Measurements from ENCODE around the gene SLC35A2.
"Not testable (repeated sequence)": the region's sequence is repeated elsewhere in the genome, so short reads cannot be mapped to it uniquely, and the experiment has no call there.

The SLC35A2 gene

DNA sequence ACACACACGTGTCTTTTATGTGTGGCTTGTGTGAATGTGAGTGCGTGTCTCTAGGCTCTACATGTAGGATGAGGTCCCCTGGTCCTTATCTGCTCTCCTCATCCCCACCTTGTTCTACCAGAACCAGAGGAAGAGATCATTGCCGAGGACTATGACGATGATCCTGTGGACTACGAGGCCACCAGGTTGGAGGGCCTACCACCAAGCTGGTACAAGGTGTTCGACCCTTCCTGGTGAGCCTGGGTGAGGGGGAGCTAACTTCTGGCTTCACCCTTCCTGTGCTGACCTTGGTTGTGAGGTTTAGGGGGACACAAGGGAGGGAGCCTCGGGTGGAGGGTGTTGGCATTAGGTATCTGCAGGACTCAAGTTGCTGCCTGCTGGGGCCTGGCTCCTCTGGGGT, 10.4 kb downstream of the SLC35A2 start:
- no peak for ATAC-seq (ENCODE audit: low read depth)
- H3K9me3 Mint-ChIP-seq = no peaks in the 10 kb centered on the region
- peaks cover 5% of the 10 kb centered on the region for H3K36me3 Mint-ChIP-seq
- no peaks in the 10 kb centered on the region for H3K27me3 Mint-ChIP-seq
- DNase-seq (ENCODE audit: low spot score in 2 of 2) = no peak
- no peak overlapping the region for H3K27ac Mint-ChIP-seq
- H3K4me3 Mint-ChIP-seq = no peak overlapping the region
- H3K4me1 Mint-ChIP-seq = peaks cover 9% of the 10 kb centered on the region

DNA sequence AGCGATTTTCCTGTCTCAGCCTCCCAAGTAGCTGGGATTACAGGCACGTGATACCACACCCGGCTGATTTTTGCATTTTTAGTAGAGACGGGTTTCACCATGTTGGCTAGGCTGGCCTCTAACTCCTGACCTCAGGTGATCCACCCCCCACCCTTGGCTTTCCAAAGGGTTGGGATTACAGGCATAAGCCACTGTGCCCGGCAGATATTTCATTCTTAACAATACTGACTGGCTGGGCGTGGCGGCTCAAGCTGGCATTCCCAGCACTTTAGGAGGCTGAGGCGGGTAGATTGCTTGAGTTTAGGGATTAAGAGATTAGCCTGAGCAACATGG, 12.4 kb downstream of the SLC35A2 start:
- Mint-ChIP-seq H3K27me3 (no peaks in the 10 kb centered on the region), H3K4me1 (peaks cover 12% of the 10 kb centered on the region), H3K4me3 (peak overlapping the region; percentile 51), H3K9me3 (no peaks in the 10 kb centered on the region), H3K27ac (no peak overlapping the region), H3K36me3 (peaks cover 6% of the 10 kb centered on the region)
- DNase-seq (ENCODE audit: low spot score in 2 of 2) (no peak), ATAC-seq (ENCODE audit: low read depth) (no peak)

DNA sequence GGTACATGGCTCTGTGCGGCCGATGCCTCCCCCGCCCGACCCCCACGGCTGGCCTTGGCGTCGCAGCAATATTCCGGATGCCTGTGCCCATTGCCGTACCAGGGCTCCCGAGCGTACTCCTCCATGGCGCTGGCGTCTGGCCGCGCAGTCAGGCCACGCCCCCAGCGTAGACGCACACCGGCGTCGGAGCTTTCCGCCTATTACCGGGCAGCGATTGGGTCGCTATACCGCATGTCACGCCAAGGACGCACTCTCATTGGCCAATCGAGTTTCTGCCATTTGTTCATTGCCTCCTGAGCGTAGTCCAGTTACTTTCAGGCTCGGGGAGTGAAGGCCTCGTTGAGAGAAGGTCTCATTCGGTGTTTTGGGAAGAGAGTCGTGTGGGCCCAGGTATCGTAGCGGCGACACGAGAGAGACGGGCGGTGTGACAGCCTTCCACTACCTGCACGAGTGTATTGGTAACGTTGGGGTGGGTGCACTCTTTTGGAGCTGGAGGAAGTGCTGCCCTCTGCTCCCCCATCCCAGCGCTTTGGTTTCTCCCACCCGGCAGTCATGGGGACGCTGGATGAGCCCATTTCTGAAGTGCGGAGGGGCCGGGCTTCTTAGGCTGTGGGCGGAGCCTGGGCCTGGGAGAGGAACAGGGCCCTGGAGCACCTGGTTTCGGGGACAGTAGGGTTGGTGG, 13.7 kb downstream of the SLC35A2 start, which contains the start of the genes PQBP1 and TIMM17B:
Gene PQBP1 (plus strand): TSS at position 306 of the 682 bp plus-strand sequence. CDS start 580 bp downstream, outside the sequence.
Gene TIMM17B (minus strand): TSS at position 144 of the 682 bp plus-strand sequence. CDS start 19 bp downstream, at position 125.
- H3K27ac Mint-ChIP-seq = peak within 1 kb of the TSS; percentile 93
- DNase-seq (ENCODE audit: low spot score in 2 of 2) (peak; percentile 75 to 84), ATAC-seq (ENCODE audit: low read depth) (peak; percentile 83)
- H3K27me3 Mint-ChIP-seq = no peaks in the 10 kb centered on the region
- H3K4me3 Mint-ChIP-seq = peak within 1 kb of the TSS; percentile 94
- H3K4me1 Mint-ChIP-seq = peaks cover 12% of the 10 kb centered on the region
- H3K9me3 Mint-ChIP-seq = no peaks in the 10 kb centered on the region
- H3K36me3 Mint-ChIP-seq = peaks cover 10% of the 10 kb centered on the region

DNA sequence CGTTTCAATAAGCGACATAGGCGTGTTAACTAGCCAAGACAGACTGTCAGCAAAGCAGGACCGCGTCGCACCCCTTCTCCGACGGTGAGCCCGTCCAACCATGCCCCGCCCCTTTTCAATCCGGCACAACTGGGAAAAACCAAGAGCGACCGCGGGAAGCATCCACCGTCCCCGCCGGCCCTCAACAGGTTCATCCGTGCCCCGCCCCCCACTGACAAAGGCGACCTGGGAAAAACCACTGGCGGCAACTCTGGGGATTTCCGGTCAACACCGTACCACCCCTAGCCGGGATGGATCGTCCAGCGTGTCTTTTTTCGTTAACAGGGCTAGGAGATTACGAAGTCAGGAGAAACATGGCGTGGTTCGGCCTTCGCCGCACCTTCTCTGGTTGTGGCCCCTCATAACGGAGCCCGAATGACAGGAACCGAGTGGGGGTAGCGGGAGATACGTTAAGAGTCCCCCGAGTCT, 14.3 kb downstream of the SLC35A2 start:
- Mint-ChIP-seq H3K4me3 (peak overlapping the region; percentile 94), H3K27me3 (no peaks in the 10 kb centered on the region), H3K27ac (peak overlapping the region; percentile 93), H3K9me3 (no peaks in the 10 kb centered on the region), H3K4me1 (peaks cover 12% of the 10 kb centered on the region), H3K36me3 (peaks cover 9% of the 10 kb centered on the region)
- ATAC-seq (ENCODE audit: low read depth) (peak; percentile 12), DNase-seq (ENCODE audit: low spot score in 2 of 2) (no peak)

DNA sequence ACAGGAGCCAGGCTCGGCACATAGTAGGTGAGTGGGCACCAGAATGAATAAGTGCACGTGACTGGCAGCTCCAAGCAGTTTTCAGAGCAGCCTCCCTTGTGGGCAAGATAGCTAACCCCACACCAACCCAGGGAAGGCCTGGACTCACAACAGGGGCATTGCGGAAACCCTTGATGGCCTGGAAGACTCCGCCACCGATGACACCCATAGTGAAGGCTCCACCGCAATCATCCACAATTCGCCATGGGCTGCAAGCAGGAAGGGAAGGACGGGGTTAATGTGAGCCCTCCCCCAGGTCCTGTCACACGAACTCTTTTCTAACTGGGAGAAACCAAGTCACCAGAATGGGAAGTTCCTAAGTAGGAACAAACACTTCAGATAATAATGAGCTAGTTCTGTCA, 14.8 kb downstream of the SLC35A2 start:
- H3K4me3 Mint-ChIP-seq = peak overlapping the region; percentile 94
- ATAC-seq (ENCODE audit: low read depth) = no peak
- H3K27me3 Mint-ChIP-seq = no peaks in the 10 kb centered on the region
- DNase-seq (ENCODE audit: low spot score in 2 of 2) = no peak
- H3K36me3 Mint-ChIP-seq = peaks cover 5% of the 10 kb centered on the region
- peak overlapping the region; percentile 93 for H3K27ac Mint-ChIP-seq
- H3K4me1 Mint-ChIP-seq = peaks cover 13% of the 10 kb centered on the region
- H3K9me3 Mint-ChIP-seq = no peaks in the 10 kb centered on the region

DNA sequence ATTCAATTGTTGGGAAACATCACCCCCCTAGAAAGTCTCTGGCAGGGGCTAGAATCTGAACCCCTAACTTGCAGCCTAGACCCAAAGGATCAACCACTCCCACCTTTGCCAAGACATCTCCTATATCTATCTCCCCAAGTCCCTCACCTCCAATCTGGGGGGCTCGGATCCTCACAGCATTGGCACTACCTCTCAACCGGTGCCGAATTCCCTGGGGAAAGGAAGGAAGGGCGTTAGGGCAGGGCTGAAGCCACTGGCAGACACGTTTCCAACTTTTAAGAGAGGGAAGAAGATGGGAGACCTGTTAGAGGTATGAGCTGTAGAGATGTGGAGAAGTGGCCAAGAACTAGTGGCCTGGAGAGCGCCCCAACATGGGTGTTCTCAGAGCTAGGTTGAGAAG, 16.6 kb downstream of the SLC35A2 start:
- Mint-ChIP-seq H3K36me3 (peaks cover 5% of the 10 kb centered on the region), H3K9me3 (no peaks in the 10 kb centered on the region), H3K4me3 (no peak overlapping the region), H3K27me3 (peaks cover 1% of the 10 kb centered on the region), H3K4me1 (peaks cover 22% of the 10 kb centered on the region), H3K27ac (peak overlapping the region; percentile 84)
- DNase-seq (ENCODE audit: low spot score in 2 of 2) = no peak
- no peak for ATAC-seq (ENCODE audit: low read depth)

DNA sequence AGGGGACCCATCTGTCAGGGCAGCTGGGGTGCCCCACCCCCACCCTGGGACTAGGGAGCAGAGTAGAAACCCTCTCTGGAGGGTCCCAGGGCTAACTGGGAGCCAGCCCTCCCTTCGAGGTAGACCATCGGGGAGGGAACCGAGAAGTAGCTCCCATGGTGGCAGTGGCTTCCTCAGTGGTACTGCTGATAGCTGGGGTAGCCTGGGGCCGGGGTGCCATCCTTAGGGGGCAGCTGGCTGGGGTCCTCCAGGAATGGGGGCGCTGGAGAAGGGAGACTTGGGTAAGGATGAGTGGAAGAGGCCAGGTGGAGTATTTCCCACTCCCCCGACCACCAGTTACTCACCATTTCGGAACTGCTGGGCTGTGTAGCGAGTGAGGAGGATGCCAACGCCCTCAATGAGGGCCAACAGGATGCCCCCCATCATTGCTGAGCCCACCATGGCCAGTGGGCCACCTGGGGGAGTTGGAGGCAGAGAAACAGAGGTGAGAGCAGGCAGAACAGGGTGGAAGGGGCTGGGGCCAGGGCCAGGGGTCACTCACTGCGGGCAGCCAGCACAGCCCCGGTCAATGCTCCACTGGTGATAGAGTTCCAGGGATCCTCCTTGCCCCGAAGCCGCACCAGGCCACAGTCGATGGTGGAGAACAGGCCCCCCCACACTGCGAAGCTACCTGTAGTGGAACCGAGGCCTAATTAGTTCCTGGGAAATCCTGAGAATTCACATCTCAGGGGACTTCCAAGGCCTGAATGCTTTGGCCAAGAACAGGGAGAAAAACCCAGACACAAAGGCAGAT, 17.7 kb downstream of the SLC35A2 start:
- Mint-ChIP-seq H3K4me3 (no peak overlapping the region), H3K9me3 (no peaks in the 10 kb centered on the region), H3K27me3 (peaks cover 1% of the 10 kb centered on the region), H3K4me1 (peaks cover 22% of the 10 kb centered on the region), H3K27ac (peak overlapping the region; percentile 47), H3K36me3 (peaks cover 5% of the 10 kb centered on the region)
- ATAC-seq (ENCODE audit: low read depth) (no peak), DNase-seq (ENCODE audit: low spot score in 2 of 2) (no peak)

DNA sequence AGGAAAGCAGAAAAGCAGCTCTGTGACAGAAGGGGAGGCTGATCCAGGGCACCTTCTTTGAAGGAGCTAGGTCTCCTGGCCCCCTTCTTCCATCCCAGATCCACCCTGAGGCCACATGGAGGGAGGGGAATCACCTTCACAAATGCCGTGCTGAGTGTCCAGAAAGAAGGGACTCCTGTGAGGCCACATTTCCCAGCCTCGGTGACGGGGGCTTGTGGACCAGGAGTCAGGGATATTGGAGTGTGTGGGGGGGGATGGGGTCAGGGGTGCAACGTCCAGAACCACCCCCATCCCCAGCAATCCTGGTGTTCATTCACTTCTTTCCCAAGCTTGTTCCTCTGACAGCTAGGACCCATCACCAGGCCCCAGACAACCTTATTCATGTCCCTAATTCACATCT, 18.6 kb downstream of the SLC35A2 start:
- ATAC-seq (ENCODE audit: low read depth) (no peak), DNase-seq (ENCODE audit: low spot score in 2 of 2) (no peak)
- H3K4me1 Mint-ChIP-seq = peaks cover 19% of the 10 kb centered on the region
- no peak overlapping the region for H3K4me3 Mint-ChIP-seq
- peaks cover 5% of the 10 kb centered on the region for H3K36me3 Mint-ChIP-seq
- H3K27ac Mint-ChIP-seq = peak overlapping the region; percentile 47
- H3K9me3 Mint-ChIP-seq = no peaks in the 10 kb centered on the region
- H3K27me3 Mint-ChIP-seq = peaks cover 1% of the 10 kb centered on the region

DNA sequence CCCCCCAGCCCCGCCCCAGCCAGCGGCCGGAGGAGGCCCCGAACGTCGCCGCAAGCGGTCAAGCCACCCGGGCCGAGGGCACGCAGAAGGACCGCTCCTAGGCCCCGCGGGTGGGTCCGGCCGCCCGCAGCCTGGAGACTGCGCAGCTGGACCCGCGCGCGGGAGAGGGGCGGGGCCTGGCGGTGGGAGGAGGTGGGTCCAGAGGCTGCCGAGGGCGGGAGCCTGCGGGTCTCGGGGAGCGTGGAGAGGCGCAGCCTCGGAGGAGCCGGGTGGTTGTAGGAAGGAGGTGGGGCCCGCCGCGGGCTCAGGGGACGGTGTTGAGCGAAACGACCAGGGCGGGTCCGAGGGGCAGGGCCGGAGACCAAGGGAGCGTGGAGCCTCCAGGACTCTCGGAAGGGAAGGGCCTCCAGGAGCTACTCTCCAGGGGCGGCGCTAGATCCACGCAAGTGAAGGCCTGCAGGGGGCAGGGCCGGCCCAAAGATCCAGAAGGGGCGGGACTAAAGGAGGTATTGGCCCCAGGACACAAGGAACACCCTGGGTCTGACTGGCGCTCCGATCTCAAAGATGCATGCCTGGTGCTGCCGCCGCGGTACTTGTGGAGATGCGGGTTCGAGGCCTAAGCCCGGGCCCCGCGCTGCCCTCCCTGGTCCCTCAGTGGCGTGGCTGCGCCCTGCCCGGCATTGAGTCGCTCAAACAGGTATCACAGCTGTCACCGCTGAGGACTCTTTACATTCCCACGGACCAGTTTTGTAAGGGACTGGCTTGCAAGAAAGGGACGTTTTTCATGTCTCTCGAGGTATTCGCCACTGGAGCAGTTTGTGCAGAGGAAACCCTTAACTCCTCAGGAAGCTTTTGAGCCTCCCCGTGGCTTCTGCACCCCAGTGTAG, 19.8 kb downstream of the SLC35A2 start:
- H3K4me3 Mint-ChIP-seq = peak overlapping the region; percentile 82
- peaks cover 5% of the 10 kb centered on the region for H3K36me3 Mint-ChIP-seq
- H3K27me3 Mint-ChIP-seq = peaks cover 1% of the 10 kb centered on the region
- DNase-seq (ENCODE audit: low spot score in 2 of 2) = peak; percentile 64 to 66
- peak; percentile 85 for ATAC-seq (ENCODE audit: low read depth)
- peaks cover 16% of the 10 kb centered on the region for H3K4me1 Mint-ChIP-seq
- no peak overlapping the region for H3K27ac Mint-ChIP-seq
- no peaks in the 10 kb centered on the region for H3K9me3 Mint-ChIP-seq

DNA sequence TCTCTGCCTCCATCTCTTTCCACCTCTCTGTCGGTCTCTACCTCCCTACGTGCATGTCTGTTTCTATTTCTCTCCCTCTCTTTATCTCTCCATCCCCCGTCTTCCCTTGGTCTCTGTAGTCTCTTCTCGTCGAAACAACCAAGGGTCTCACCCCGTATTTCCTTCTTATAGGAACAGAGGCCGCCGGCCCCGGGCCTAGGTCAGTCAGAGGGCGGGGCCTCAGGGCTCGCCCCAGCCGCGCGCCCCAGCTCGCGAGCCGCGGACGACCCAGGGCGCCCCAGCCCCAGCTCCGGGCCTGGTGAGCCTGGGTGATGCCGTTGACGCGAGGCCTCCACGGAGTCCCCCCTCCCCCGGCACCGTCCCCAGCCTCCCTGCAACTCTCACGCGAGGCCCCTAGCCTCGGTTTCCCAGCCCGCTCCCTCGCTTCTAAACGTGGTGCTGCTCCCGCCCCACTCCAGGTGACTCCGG, 20.5 kb downstream of the SLC35A2 start:
- Mint-ChIP-seq H3K36me3 (peaks cover 5% of the 10 kb centered on the region), H3K27me3 (peaks cover 1% of the 10 kb centered on the region), H3K4me1 (peaks cover 16% of the 10 kb centered on the region), H3K9me3 (no peaks in the 10 kb centered on the region), H3K4me3 (peak overlapping the region; percentile 90), H3K27ac (peak overlapping the region; percentile 37)
- ATAC-seq (ENCODE audit: low read depth) (peak; percentile 26), DNase-seq (ENCODE audit: low spot score in 2 of 2) (no peak)

DNA sequence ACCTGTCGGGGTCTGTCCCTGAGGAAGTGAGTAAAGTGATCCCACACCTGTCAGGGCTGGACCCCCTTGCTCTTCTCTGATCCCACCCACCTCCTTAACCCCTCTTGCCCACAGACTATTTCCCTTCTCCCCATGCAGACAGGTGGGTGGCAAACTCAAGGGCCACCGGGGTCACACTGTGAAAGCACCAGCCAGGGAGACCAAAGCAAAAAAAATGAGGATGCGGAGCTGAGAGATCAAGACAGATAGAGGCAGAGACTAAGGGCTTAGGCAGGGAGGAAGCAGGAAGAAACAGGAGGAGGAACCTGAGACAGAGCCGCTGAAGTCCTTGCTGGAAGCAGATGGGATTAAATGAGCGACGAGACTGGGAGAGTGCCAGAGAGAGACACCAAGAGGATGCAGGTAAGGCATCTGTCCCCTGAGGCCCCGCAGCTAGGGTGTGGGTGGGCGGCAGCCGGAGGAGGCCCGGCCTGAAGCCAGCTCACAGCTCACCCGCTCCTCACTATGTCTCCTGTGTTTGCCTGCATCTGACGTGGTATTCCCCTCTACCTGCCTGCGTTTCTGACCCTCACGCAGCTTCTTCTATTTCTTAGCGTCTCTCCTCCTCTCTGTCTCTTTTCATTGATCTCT, 21.0 kb downstream of the SLC35A2 start:
- ATAC-seq (ENCODE audit: low read depth) (no peak), DNase-seq (ENCODE audit: low spot score in 2 of 2) (no peak)
- Mint-ChIP-seq H3K4me1 (peaks cover 15% of the 10 kb centered on the region), H3K27me3 (peaks cover 1% of the 10 kb centered on the region), H3K36me3 (peaks cover 5% of the 10 kb centered on the region), H3K9me3 (no peaks in the 10 kb centered on the region), H3K4me3 (peak overlapping the region; percentile 90), H3K27ac (peak overlapping the region; percentile 37)

DNA sequence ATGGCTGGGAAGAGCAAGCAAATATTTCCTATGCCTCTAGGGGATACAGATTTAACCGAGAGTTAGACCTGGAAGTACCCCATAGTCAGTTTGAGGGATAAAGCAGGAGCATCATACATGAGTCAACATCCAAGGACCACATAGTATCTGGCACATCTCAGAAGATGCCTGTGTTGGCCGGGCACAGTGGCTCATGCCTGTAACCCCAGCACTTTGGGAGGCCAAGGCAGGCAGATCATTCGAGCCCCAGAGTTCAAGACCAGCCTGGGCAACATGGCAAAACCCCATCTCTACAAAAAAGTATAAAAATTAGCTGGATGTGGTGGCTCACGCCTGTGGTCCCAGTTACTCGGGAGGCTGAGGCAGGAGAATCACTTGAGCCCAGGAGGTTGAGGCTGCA, 24.9 kb downstream of the SLC35A2 start:
- H3K9me3 Mint-ChIP-seq; H3K36me3 Mint-ChIP-seq; H3K27me3 Mint-ChIP-seq; DNase-seq (ENCODE audit: low spot score in 2 of 2); H3K4me3 Mint-ChIP-seq; ATAC-seq (ENCODE audit: low read depth); H3K27ac Mint-ChIP-seq; H3K4me1 Mint-ChIP-seq: not testable (repeated sequence)

DNA sequence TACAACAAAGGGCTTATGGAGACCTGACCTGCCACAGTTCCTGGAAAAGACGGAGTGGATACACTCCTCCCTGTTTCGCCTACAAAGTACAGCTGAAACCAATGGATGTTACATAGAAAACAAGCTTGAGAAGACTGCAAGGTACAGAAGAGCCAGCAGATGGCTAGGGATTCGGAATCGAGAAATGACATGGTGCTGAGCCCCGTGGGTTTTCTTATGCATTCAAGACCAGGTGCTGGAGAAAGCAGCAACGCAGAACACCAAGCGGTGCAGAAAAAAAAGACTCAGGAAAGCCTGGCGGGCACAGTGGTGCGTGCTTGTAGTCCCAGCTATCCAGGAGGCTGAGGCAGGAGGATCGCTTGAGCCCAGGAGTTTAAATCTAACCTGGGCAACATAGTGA, 27.7 kb downstream of the SLC35A2 start:
- no peaks in the 10 kb centered on the region for H3K4me1 Mint-ChIP-seq
- no peaks in the 10 kb centered on the region for H3K9me3 Mint-ChIP-seq
- no peaks in the 10 kb centered on the region for H3K27me3 Mint-ChIP-seq
- DNase-seq (ENCODE audit: low spot score in 2 of 2) (no peak), ATAC-seq (ENCODE audit: low read depth) (no peak)
- H3K27ac Mint-ChIP-seq = no peak overlapping the region
- H3K36me3 Mint-ChIP-seq = no peaks in the 10 kb centered on the region
- no peak overlapping the region for H3K4me3 Mint-ChIP-seq
